ENCODE results near the gene CYBB.

Gene CYBB

DNA sequence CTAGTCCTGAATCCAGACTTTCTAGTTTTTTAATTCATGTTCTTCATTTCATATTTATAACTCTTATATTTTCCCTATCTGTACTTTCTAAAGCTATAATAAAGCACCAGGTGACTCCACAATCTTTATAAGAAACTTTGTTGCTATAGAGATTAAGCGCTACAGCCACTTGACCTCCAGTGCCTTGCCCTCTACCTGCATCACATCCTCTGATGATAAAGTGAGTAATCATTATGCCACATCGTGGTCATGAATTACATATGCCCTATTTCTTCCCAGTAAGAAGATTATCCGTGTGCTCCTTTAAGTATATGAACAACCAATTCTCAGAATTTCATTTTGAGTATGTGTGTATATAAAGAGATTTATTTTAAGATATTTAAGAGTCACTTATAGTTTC is 74.3 kb downstream of the CYBB start:
- DNase-seq (ENCODE audit: low read depth), result no peak
- no peak overlapping the region for H3K4me3 ChIP-seq (ENCODE audit: control insufficient read depth, low read depth, low read length)
- TF ChIP-seq, protein P1, sequence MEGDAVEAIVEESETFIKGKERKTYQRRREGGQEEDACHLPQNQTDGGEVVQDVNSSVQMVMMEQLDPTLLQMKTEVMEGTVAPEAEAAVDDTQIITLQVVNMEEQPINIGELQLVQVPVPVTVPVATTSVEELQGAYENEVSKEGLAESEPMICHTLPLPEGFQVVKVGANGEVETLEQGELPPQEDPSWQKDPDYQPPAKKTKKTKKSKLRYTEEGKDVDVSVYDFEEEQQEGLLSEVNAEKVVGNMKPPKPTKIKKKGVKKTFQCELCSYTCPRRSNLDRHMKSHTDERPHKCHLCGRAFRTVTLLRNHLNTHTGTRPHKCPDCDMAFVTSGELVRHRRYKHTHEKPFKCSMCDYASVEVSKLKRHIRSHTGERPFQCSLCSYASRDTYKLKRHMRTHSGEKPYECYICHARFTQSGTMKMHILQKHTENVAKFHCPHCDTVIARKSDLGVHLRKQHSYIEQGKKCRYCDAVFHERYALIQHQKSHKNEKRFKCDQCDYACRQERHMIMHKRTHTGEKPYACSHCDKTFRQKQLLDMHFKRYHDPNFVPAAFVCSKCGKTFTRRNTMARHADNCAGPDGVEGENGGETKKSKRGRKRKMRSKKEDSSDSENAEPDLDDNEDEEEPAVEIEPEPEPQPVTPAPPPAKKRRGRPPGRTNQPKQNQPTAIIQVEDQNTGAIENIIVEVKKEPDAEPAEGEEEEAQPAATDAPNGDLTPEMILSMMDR (IDR thresholded peaks at IDR 0.05; ENCODE audit: control insufficient read depth, insufficient read depth, low read depth, low read length, missing control alignments), result no peak

GRCh38 chrX:37854748-37855147 is 74.9 kb downstream of the CYBB start:
- TF ChIP-seq, protein P1 (IDR thresholded peaks at IDR 0.05; ENCODE audit: control insufficient read depth, insufficient read depth, low read depth, low read length, missing control alignments), result no peak
- no peak for DNase-seq (ENCODE audit: low read depth)
- H3K4me3 ChIP-seq (ENCODE audit: control insufficient read depth, low read depth, low read length), result no peak overlapping the region

GRCh38 chrX:37860721-37861120 is 80.9 kb downstream of the CYBB start:
- DNase-seq (ENCODE audit: low read depth), result no peak
- H3K4me3 ChIP-seq (ENCODE audit: control insufficient read depth, low read depth, low read length), result no peak overlapping the region
- TF ChIP-seq, protein P1 (IDR thresholded peaks at IDR 0.05; ENCODE audit: control insufficient read depth, insufficient read depth, low read depth, low read length, missing control alignments), result no peak

- H3K4me3 ChIP-seq (ENCODE audit: control insufficient read depth, low read depth, low read length), result no peak overlapping the region
- TF ChIP-seq, protein P1 (IDR thresholded peaks at IDR 0.05; ENCODE audit: control insufficient read depth, insufficient read depth, low read depth, low read length, missing control alignments), result no peak
- DNase-seq (ENCODE audit: low read depth), result no peak
These were observed 83.0 kb downstream of the CYBB start for GRCh38 chrX:37862851-37863250.
